HG02840 (cell line): ENCODE measurements around the gene SRPK1.

ENCODE experiments used
- ATAC-seq: cut with Tn5 transposase; IDR thresholded peaks from one replicate; pipeline ENCODE4 v1.9.1; 2021; ENCODE audit warnings: mild to moderate bottlenecking, moderate library complexity, moderate number of reproducible peaks; ENCODE audit not compliant: unreplicated experiment, low FRiP score

Gene SRPK1

GRCh38 chr6:35831257-35832007 lies 89.5 kb downstream of the SRPK1 start:
- ATAC-seq = no peak

DNA sequence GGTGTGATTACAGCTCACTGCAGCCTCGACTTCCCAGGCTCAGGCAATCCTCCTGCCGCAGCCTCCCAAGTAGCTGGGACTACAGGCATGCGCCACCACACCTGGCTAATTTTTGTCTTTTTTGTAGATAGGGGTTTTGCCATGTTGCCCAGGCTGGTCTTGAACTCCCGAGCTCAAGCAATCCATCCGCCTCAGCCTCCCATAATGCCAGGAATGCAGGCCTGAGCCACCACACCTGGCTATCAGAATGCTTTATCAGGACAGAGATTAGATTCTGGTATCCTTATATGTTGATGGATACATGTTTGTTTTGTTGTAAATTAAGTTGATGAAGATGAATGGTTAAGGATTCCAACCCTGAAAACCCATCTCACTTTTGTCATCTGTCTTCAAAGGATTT lies 91.6 kb downstream of the SRPK1 start:
- ATAC-seq = no peak

- ATAC-seq = no peak
These were observed 96.2 kb downstream of the SRPK1 start for GRCh38 chr6:35824552-35825192.

- no peak for ATAC-seq
These were observed 97.3 kb downstream of the SRPK1 start for GRCh38 chr6:35823601-35824000.

DNA sequence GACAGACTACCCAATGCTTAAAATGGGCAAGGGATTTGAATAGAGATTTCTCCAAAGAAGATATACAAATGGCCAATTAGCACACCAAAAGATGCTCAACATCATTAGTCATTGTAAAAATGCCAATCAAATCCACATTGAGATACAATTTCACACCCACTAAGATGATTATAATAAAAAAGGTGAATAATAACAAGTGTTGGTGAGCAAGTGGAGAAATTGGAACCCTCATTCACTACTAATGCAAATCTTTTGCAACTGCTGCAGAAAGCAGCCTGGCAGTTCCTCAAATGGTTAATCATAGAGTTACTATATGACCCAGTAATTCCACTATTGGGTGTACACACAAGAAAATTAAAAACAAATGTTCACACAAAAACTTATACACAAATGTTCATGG lies 103.4 kb downstream of the SRPK1 start:
- no peak for ATAC-seq

- no peak for ATAC-seq
These were observed 109.3 kb downstream of the SRPK1 start for GRCh38 chr6:35811699-35811995.

GRCh38 chr6:35810971-35811698 lies 109.8 kb downstream of the SRPK1 start:
- ATAC-seq = no peak

DNA sequence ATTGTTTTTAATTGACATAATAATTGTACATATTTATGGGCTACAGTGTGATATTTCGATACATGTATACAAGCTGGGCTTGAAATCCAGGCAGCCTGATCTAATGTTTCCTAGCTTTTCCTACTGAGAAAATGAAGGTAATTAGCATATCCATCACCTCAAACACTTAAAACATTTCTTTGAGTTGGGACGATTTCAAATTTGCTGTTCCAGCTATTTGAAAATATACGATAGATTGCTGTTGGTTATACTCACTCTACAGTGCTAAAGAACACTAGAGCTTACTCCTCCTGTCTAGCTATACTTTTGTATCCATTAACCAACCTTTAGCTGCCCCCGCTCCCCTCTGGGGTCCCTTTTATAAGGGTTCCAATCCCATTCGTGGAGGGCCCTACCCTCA lies 111.1 kb downstream of the SRPK1 start:
- ATAC-seq = no peak

DNA sequence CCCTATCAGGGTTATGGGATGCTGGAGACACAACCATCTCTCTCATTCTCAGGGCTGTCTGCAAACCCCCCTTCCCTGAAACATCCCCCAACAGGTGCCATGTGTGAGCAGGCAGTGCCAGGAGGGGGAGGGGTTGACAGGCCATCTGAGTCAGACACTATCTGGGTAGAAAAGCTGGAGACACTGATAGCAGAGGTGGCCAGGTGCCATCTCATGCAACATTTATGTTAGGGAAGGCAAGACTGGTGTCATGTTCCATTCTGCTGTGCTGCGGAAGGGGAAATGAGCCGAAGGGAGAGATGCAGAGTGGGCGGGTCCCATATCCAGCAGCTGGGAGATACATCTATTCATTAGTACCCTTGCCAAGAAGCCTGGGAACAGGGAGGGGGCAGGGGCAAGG lies 112.2 kb downstream of the SRPK1 start:
- no peak for ATAC-seq

DNA sequence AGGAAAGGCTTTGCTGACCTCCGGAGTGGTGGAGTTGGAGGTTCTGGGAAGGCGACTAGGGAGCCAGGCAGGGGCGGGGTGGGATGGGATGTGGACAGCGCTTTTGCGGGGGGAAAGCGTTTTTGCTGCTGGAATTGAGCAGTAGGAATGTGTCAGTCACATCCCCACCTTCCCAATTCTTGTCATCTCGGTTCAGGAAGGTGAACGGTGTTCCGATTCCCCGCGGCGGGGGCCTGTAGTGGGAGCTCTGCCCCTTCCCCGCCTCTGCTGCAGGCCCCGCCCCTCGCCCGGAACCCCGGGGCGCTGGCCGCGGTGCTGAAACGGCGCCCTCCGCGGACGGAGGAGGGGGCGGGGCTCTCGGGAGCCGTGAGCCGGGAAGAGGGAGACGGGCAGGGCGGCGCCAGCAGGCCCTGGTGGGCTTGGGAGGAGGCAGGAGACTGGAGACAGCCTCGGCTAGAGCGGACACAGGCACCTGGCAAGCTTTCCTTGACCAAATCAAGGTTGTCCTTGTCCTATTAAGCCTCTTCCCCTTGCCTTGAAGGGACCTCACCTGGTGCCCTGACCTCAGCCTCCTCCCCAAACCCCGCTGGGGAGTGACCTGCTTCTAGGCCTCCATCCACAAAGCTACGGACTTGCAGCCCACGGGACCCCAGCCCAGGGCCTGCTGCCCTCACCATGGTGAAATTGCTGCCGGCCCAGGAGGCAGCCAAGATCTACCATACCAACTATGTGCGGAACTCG lies 115.7 kb downstream of the SRPK1 start, which contains the start of gene LHFPL5:
Gene LHFPL5 (plus strand): TSS at position 357 of the 741 bp plus-strand sequence. CDS start 319 bp downstream, at position 676.
- no peak for ATAC-seq

DNA sequence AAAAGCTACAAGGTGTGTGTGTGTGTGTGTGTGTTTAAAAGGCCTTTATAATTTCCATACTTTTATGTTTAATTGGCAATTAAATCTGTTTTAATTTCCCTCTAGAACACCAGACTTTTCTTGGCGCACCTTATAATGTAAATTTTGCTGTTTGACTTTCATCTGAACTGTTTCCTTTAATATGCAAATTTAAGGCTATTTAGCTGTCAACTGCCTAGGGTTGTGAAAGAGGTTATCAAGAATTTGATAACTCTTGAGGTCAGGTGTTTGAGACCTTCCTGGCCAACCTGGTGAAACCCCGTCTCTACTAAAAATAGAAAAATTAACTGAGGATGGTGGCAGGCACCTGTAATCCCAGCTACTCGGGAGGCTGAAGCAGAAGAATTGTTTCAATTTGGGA lies 119.8 kb downstream of the SRPK1 start:
- ATAC-seq = no peak

DNA sequence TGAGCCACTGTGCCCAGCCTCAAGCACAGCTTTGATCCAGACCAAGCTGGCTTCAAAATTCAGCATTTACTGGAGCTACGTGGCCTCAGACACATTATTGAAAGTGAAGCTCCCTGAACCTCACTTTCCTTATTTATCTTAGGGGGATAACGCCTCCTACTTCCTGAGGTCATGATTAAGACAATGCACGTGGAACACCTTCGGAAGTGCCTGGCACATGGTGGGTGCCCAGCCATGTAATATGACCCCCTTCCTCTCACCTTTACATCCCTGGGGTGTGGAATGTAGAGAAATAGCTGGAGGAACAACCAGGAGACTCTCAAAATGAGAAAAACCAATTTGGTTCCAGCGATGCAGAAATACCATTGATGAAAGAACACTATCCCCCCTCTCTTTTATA lies 122.2 kb downstream of the SRPK1 start:
- ATAC-seq = no peak

- ATAC-seq = no peak
These were observed 122.9 kb downstream of the SRPK1 start for GRCh38 chr6:35797837-35798526.

DNA sequence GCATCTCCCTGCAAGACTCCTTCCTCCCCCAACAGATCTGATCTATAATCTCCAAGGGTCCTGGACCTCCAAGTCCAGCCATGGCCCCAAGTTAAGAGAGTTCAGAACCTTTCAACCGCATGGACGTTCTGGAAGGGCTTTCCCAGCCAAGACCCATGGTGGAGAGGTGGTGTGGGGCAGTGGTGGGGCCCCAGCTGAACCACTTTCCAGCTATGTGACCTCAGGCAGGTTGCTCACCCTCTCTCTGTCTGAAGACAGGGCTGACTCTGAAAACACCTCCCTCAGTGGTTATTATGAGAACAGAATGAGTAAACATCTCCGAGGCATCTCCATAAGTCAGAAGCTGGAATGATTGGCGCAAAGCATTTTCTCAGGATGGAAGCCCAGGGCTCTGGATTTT lies 124.7 kb downstream of the SRPK1 start:
- ATAC-seq = no peak

DNA sequence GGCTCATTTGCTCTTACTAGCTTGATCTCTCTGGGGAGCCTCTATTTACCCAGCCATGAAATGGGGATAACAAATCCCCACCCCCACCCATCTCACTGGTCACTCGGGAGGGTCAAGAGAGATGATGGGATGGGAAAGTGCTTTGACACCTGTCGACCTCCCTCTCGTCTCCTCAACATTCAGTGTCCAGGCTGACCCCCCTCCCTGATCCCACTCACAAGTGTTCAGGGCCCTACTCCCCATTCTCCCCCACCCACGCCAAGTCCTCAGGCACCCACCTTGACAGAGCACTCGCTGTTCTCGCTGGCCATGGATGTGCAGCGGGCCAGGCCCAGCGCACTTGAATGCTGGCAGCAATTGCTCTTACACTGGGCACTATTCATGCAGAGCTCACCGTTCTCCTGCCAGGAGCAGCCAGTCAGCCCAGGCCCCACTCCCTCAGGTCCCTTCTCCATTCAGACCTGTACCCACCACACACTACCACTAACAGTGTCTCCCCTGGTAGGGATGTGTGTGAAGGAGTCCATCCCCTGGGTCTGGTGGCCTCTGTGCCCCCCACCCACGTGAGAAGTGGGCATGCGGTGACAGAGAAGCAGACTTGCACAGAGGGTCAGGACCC lies 125.3 kb downstream of the SRPK1 start:
- ATAC-seq = no peak

GRCh38 chr6:35794536-35795452 lies 126.1 kb downstream of the SRPK1 start:
- ATAC-seq = no peak

DNA sequence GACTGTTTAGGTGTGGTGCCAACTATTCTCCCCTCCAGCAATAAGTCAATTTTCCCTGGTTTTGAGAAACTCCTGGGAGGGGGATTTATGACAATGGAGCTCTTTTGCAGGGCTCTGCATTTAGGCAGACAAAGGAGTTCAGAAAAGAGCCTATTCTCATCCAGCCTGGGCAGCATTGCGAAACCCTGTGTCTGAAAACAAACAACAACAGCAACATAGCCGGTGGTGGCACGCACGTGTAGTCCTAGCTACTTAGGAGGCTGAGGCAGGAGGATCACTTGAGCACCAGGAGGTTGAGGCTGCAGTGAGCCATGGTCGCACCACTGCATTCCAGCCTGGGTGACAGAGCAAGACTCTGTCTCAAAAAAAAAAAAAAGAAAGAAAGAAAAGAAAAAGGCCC lies 130.2 kb downstream of the SRPK1 start:
- ATAC-seq = no peak

GRCh38 chr6:35788423-35788982 lies 132.4 kb downstream of the SRPK1 start:
- ATAC-seq = no peak
